K562 (cell line): ENCODE results near the gene CDCA4.

ENCODE experiments used
- KLF13 ChIP-seq: fragments of 450-650 bp; IDR thresholded peaks from 2 replicates; pipeline ENCODE4 v1.6.1; 2016; ENCODE audit warnings: missing genetic modification characterization, low read depth, mild to moderate bottlenecking, missing compliant biosample characterization, moderate library complexity, borderline replicate concordance
- PRMT5 ChIP-seq: sonication (generic); formaldehyde crosslinking; IDR thresholded peaks from 2 replicates; pipeline ENCODE4 v1.5.0; 2020; ENCODE audit warnings: missing genetic modification reagents
- ZNF639 ChIP-seq, 2 experiments: fragments of 200-800 bp in 1 of 2; sonication (Bioruptor generic) in 1 of 2; sonication (generic) in 1 of 2; formaldehyde crosslinking in 1 of 2; IDR thresholded peaks in 1 of 2; conservative IDR thresholded peaks in 1 of 2; 2 replicates each; pipeline versions ENCODE4 v1.5.0 to v1.6.1; 2016 to 2020; ENCODE audit warnings: missing compliant biosample characterization in 1 of 2, missing genetic modification characterization in 1 of 2, missing genetic modification reagents in 1 of 2

- TF ChIP-seq PRMT5 (CRISPR knock-in tag) (no peak), KLF13 (tag) (no peak), ZNF639 (CRISPR knock-in tag; conservative IDR thresholded peaks at IDR 0.05 in 1 of 2, IDR thresholded peaks at IDR 0.05 in 1 of 2) (no peak)
These were observed 4.5 kb upstream of the CDCA4 start for GRCh38 chr14:105025429-105025828.
